NCI-H1436 (cell line): Measurements from ENCODE around the gene BTNL2.
"Not testable (repeated sequence)": the region's sequence is repeated elsewhere in the genome, so short reads cannot be mapped to it uniquely, and the experiment has no call there.

Source experiments
- DNase-seq: peaks from one replicate; lab custom pipeline; 2025; lab: John Stamatoyannopoulos, UW

BTNL2 gene

GRCh38 chr6:32367644-32368043 lies 39.3 kb downstream of the BTNL2 start:
- DNase-seq, result no peak

- not testable (repeated sequence) for DNase-seq
Observed at GRCh38 chr6:32359225-32359624, 47.8 kb downstream of the BTNL2 start.

- DNase-seq, result not testable (repeated sequence)
Observed at GRCh38 chr6:32358548-32358947, 48.4 kb downstream of the BTNL2 start.

GRCh38 chr6:32355018-32355417 lies 52.0 kb downstream of the BTNL2 start:
- DNase-seq, result no peak

GRCh38 chr6:32353348-32353747 lies 53.6 kb downstream of the BTNL2 start:
- DNase-seq, result no peak
